Stimulated activated CD8-positive, alpha-beta memory T cell treated with anti-CD3 and anti-CD28 coated beads, Interleukin-4, amount 100 ng/mL, for 4 hours (primary cell): ENCODE results near the gene CLDN19.
"Not testable (repeated sequence)": the region's sequence is repeated elsewhere in the genome, so short reads cannot be mapped to it uniquely, and the experiment has no call there.

Source experiments
- DNase-seq, 2 donors: peaks; one replicate each; pipeline ENCODE4 v3.0.0-alpha.2; 2020; ENCODE audit warnings: low read depth in 2 of 2, low spot score in 1 of 2

Gene CLDN19

GRCh38 chr1:42761567-42761966 lies 21.5 kb upstream of the CLDN19 start:
- DNase-seq = no peak

GRCh38 chr1:42759114-42759513 lies 19.1 kb upstream of the CLDN19 start:
- no peak for DNase-seq

GRCh38 chr1:42758641-42759040 lies 18.6 kb upstream of the CLDN19 start:
- DNase-seq = no peak

GRCh38 chr1:42757892-42758275 lies 17.8 kb upstream of the CLDN19 start:
- no peak for DNase-seq

GRCh38 chr1:42756956-42757891 lies 17.2 kb upstream of the CLDN19 start:
- DNase-seq = no peak

GRCh38 chr1:42753070-42753469 lies 13.0 kb upstream of the CLDN19 start:
- no peak for DNase-seq

- DNase-seq = no peak
These were observed 12.2 kb upstream of the CLDN19 start for GRCh38 chr1:42752284-42752683.

GRCh38 chr1:42751511-42752070 lies 11.6 kb upstream of the CLDN19 start:
- not testable (repeated sequence) for DNase-seq

GRCh38 chr1:42750041-42750440 lies 10.0 kb upstream of the CLDN19 start:
- DNase-seq = no peak

GRCh38 chr1:42748461-42749410 lies 8.7 kb upstream of the CLDN19 start:
- DNase-seq = no peak

GRCh38 chr1:42748021-42748420 lies 8.0 kb upstream of the CLDN19 start:
- no peak for DNase-seq

- DNase-seq = peak in 1 of 2 donors; percentile 25
These were observed 7.1 kb upstream of the CLDN19 start for GRCh38 chr1:42747125-42747524.

GRCh38 chr1:42746436-42747105 lies 6.5 kb upstream of the CLDN19 start:
- DNase-seq = no peak

- no peak for DNase-seq
These were observed 5.8 kb upstream of the CLDN19 start for GRCh38 chr1:42745851-42746250.

GRCh38 chr1:42744148-42744413 lies 4.0 kb upstream of the CLDN19 start:
- no peak for DNase-seq

- DNase-seq = no peak
These were observed 3.5 kb upstream of the CLDN19 start for GRCh38 chr1:42743317-42744147.

GRCh38 chr1:42742617-42743316 lies 2.7 kb upstream of the CLDN19 start:
- no peak for DNase-seq

- DNase-seq = no peak
These were observed 2.1 kb upstream of the CLDN19 start for GRCh38 chr1:42742141-42742540.

- DNase-seq = no peak
These were observed 1.7 kb upstream of the CLDN19 start for GRCh38 chr1:42741706-42742105.
